ENCODE measurements around the gene RANBP3. TPM values are rescaled to one million over a fixed set of nuclear protein-coding genes. Genes with fewer than 3 reads are reported as not detected.
"Not testable (repeated sequence)": the region's sequence is repeated elsewhere in the genome, so short reads cannot be mapped to it uniquely, and the experiment has no call there.

RANBP3 gene
- total RNA-seq, 1 donor from 2014 or later = 41.6 TPM

DNA sequence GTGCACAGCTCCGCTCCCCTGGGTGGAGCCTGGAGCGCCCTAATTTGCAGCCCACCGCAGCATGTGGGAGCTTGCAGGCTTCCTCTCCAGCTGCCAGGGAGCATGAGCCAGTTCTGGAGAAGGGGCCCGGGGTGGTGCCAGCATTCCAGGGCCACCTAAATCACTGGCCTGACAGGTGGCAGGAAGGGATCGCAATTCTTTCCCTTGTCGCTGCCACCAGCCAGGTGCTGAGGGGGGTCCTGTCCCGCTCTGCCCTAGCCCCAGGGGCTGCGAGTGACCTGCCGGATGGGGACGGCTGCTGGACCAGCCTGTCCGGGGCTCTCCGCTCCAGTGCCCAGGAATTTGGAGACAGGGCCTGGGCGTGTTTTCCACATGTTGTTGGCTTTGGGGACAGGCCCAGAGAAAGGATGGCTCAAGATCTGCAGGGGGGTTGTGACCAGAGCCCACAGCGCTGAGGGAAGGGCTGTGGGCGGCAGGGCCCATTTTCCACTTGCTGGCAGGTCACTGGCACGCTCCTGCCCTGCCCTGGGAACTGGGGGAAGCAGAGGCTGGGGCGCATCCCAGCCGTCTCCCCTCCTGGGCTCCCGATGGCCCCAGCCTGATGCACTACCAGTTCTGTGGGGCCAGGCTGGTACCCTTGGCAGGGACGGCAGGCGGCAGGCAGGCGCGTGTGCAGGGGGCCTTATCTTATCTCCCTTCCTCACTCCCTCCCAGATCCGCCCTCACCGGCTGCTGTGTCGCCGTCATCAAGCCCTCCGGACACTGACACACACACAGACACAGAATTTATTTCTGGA, 83.8 kb downstream of the RANBP3 start:
- no peak for FAIRE-seq

DNA sequence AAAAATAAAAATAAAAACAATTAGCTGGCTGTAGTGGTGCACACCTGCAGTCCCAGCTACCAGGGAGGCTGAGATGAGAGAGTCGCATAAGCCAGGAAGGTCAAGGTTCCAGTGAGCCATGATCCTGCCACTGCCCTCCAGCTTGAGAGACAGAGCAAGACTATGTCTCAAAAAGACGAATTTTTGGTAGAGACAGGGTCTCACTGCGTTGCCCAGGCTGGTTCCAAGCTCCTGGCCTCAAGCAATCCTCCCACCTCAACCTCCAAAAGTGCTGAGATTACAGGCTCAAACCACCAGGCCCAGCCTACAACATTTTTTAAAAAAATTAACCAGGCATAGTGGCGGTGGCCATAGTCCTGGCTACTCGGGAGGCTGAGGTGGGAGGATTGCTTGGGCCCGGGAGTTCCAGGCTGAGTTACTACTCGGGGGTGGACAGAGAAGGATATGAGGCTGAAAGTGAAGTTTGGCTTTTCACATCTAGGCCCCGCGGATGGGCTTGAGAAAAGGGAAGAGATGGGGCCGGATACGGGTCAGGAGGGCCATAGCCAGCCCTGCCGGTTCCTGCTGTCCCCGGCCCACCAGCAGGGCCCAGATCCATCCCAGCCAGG, 84.5 kb downstream of the RANBP3 start:
- no peak for DNase-seq (ENCODE audit: low spot score in 2 of 2)
- no peak for FAIRE-seq

More for the DNA sequence above, 83.8 kb downstream of the RANBP3 start:
- no peak for DNase-seq (ENCODE audit: low spot score in 2 of 2)

GRCh38 chr19:5892772-5893275, 85.1 kb downstream of the RANBP3 start:
- DNase-seq (ENCODE audit: low spot score in 2 of 2) (no peak), FAIRE-seq (no peak)

GRCh38 chr19:5891938-5892771, 85.8 kb downstream of the RANBP3 start:
- peak; percentile 60 to 64 for DNase-seq (ENCODE audit: low spot score in 2 of 2)
- FAIRE-seq = no peak

- FAIRE-seq = no peak
These were observed 86.4 kb downstream of the RANBP3 start for GRCh38 chr19:5891572-5891937.

DNA sequence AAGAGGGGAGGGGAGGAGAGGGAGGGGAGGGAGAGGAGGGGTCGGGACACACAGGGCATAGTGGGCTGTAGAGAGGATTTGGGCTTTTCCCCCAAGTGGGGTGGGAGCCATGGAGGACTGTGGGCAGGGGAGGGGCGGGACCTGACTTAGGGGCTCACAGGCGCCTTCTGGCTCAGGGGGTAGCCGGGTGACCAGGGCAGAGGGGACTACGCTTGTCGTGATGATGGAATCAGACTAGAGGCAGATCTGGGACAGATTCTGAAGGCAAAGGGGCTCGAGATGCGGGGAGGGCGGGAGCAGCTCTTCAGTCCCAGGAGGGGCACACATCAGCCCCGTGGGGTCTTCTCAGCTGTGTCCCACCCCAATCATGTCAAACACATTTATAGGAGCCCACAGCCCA, 87.8 kb downstream of the RANBP3 start:
- DNase-seq (ENCODE audit: low spot score in 2 of 2) (no peak), FAIRE-seq (no peak)

More at GRCh38 chr19:5891572-5891937, 86.4 kb downstream of the RANBP3 start:
- no peak for DNase-seq (ENCODE audit: low spot score in 2 of 2)

GRCh38 chr19:5889288-5889971, 88.5 kb downstream of the RANBP3 start:
- DNase-seq (ENCODE audit: low spot score in 2 of 2) (no peak), FAIRE-seq (no peak)

DNA sequence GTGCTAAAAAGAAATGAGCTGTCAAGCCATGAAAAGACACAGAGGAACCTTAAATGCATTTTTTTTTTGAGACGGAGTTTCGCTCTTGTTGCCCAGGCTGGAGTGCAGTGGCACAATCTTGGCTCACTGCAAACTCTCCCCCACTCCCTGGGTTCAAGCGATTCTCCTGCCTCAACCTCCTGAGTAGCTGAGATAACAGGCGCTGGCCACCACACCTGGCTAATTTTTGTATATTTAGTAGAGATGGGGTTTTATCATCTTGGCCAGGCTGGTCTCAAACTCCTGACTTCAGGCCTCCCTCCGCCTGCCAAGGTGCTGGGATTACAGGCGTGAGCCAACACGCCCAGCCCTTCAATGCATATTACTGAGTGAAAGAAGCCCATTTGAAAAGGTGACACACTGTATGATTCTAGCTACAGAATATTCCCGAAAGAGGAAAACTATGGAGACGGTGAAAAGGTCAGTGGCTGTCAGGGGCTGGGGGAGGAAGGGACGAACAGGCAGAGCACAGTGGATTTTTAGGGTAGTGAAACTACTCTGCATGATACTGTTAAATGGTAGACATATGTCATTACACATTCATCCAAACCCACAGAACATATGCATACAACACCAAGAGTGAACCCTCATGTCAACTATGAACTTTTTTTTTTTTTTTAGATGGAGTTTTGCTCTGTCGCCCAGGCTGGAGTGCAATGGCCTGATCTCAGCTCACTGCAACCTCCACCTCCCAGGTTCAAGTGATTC, 93.7 kb downstream of the RANBP3 start:
- not testable (repeated sequence) for DNase-seq (ENCODE audit: low spot score in 2 of 2); FAIRE-seq

GRCh38 chr19:5883157-5883873, 94.6 kb downstream of the RANBP3 start:
- FAIRE-seq; DNase-seq (ENCODE audit: low spot score in 2 of 2): not testable (repeated sequence)

DNA sequence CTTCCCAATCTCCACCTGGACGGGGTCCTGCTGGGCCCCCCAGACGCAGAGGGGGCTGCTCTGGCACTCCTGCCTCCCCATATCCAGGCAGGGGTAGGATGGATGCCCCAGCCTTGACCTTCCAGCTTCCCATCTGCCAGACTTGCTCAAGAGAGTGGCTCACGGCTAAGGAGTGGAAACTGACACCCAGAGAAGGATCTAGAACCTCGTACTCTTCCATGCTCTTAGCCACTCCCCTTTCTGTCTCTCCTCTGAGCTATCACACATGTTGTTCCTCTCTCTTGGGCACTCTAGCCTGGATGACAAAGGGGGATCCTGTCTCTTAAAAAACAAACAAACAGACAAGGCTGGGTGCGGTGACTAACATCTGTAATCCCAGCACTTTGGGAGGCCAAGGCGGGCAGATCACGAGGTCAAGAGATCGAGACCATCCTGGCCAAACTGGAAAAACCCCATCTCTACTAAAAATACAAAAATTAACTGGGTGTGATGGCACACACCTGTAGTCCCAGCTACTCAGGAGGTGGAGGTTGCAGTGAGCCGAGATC, 95.4 kb downstream of the RANBP3 start:
- DNase-seq (ENCODE audit: low spot score in 2 of 2) = no peak
- no peak for FAIRE-seq

DNA sequence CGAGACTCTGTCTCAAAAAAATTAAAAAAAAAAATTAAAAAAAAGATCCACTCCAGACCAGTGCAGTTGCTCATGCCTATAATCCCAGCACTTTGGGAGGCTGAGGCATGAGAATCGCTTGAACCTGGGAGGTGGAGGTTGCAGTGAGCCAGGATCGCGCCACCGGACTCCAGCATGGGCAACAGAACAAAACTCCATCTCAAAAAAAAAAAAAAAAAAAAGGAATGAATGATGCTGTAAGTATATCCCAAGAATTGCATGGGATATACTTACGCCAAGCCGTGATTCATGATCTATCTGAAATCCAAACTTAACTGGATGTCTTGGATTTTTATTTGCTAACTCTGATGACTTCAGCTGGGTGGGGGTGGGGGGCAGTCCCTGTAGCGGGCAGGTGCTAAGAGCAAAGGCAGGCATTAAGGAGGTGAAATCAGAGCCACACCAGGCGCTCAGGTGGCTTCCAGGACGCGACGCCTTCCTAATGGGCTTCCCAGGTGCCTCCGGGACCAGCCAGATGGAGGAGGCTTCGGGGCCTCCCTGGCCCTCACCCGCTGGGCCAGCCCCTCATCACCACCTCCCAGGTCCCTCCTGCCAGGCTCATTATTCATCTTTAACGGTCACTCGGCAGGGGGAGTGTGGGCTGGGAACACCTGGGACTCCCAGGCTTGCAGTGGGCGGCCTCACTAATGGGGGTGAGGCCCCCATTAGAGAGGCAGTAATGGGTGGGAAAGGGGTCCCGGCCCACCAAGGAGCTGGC, 96.2 kb downstream of the RANBP3 start:
- FAIRE-seq = no peak

GRCh38 chr19:5880604-5881078, 97.3 kb downstream of the RANBP3 start:
- FAIRE-seq (no peak), DNase-seq (ENCODE audit: low spot score in 2 of 2) (no peak)

More for the DNA sequence above, 96.2 kb downstream of the RANBP3 start:
- no peak for DNase-seq (ENCODE audit: low spot score in 2 of 2)

DNA sequence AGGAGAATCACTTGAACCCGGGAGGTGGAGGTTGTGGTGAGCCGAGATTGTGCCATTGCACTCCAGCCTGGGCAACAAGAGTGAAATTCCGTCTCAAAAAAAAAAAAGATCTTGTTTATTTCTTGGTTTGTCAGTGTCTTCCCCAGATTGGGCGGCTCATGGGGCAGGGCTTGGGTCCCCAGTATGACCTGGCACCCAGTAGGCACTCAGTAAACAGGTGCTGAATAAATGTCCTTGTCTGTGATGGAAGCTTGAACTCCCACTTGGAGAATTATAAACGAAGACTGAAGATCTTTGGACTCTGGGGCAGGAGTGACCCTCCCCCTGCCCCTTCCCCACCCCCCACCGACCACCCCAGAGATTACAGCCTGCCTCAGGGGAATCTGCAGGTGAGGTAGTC, 97.7 kb downstream of the RANBP3 start:
- no peak for FAIRE-seq
- no peak for DNase-seq (ENCODE audit: low spot score in 2 of 2)

DNA sequence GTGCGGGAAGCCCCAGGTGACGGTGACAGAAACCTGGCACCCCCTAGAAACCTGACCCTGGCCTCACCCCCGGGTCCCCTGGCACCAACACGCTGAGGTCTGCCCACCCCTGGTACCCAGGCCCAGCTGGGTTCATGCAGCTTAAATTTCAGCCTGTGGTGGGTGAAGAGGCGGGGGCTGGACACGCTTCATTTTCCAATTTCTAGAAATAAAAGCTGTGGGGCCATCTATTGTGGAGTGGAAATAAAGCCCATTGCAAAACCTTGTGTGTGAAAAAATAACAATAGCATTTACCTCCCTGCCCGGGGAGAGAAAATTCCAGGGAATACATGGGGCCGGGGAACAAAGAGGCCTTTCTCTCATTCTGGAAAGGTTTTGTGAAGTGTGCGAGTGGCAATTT, 100.1 kb downstream of the RANBP3 start:
- DNase-seq (ENCODE audit: low spot score in 2 of 2) = no peak
- FAIRE-seq = no peak

DNA sequence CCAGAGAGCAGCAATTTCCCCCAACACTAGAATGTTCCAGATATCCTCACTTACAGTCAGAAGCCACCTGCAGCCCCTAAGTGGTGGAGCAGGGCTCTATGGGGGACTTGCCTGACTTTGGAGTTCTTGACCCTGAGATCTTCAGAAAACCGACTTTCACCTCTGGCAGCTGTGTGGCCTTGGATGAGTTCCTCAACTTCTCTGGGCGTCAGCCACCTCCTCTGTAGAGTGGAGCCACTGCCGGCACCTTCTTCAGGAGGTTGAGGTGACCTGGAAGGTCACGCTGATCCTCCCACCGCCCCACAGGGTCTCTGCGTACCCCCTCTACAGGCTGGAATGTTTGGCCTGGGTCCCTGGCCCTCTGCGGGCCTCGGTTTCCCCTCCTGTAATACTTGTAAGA, 100.5 kb downstream of the RANBP3 start:
- FAIRE-seq (no peak), DNase-seq (ENCODE audit: low spot score in 2 of 2) (no peak)

- DNase-seq (ENCODE audit: low spot score in 2 of 2); FAIRE-seq: not testable (repeated sequence)
These were observed 103.4 kb downstream of the RANBP3 start for GRCh38 chr19:5874496-5874895.

DNA sequence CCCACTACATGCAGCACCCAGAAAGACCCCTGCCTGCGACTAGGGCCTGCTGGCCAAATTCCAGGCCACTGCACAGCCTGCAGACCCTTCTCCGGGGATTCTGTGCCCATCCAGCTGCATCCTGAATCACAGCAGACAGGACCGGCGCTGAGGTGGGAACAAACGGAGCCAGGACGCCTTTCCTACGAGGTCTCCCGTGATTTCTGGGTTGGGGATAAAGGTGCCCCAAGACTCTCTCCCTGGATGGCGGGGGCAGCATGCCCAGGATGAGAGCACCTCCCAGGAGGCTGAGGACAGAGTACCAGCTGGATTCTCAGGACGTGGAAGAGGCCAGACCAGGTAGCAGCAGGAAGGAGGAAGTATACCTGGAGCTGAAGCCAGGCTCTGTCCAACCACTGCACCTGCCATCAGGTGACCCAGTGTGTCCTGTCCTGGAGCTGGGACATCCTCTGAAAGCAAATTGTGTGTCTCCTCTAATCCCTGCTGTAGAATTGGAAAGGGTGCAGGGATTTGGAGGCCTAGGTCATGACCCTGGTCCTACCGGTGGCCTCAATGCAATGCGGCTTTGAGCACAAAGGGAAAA, 104.2 kb downstream of the RANBP3 start:
- DNase-seq (ENCODE audit: low spot score in 2 of 2) = no peak
- no peak for FAIRE-seq

Data from frontal cortex (tissue), 4 donors.